HG02885 (cell line): Measurements from ENCODE around the gene PTGES3.
"Not testable (repeated sequence)": the region's sequence is repeated elsewhere in the genome, so short reads cannot be mapped to it uniquely, and the experiment has no call there.

Experiments used
- ATAC-seq: cut with Tn5 transposase; IDR thresholded peaks from one replicate; pipeline ENCODE4 v1.9.1; 2021; ENCODE audit warnings: mild to moderate bottlenecking; ENCODE audit not compliant: unreplicated experiment, poor library complexity

The PTGES3 gene

GRCh38 chr12:56658921-56659320 lies 29.2 kb downstream of the PTGES3 start:
- ATAC-seq, result no peak

GRCh38 chr12:56657416-56658379 lies 30.4 kb downstream of the PTGES3 start:
- no peak for ATAC-seq

- ATAC-seq, result not testable (repeated sequence)
Measured at GRCh38 chr12:56653781-56654180, 34.3 kb downstream of the PTGES3 start.

- not testable (repeated sequence) for ATAC-seq
Measured at GRCh38 chr12:56648023-56648422, 40.1 kb downstream of the PTGES3 start.

DNA sequence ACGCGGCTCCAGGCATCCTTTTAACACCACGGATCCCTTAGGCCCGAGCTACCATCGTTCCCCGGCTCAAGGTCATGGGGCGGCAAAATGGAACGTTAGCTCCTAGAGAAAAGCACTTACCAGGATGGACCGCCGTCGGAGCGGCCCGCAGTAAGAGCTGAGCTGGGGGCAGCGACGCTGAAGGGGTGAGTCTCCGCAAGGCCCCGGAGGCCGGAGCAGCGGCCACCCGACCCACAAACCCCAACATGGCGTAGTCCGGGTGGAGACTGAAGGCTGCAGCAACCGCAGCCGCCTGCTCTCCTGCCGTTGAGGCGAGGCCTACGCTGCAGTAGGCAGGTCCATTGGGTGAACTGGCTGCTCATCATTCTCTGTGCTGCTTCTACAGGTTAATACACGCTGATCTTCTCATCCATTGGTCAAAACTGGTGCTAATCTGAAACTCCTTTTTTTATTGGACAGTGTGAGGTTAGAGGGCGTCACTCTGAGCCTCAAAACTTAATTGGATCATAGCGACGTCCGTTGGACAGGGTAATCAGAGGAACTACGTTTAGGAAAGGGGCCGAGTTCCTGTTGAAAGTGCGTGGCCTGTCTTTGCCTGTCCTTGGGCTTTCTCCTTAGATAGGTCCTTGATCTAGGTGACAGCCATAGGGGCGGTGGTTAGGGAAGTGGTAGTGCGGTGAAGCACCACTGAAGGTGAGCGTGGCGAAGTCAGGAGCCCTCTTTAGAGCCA lies 42.2 kb downstream of the PTGES3 start, which contains the start of gene ATP5F1B:
ATP5F1B (minus strand) TSS at position 268 of the 730 bp plus-strand sequence; CDS start at position 247, 21 bp downstream.
- peak; percentile 98 for ATAC-seq

DNA sequence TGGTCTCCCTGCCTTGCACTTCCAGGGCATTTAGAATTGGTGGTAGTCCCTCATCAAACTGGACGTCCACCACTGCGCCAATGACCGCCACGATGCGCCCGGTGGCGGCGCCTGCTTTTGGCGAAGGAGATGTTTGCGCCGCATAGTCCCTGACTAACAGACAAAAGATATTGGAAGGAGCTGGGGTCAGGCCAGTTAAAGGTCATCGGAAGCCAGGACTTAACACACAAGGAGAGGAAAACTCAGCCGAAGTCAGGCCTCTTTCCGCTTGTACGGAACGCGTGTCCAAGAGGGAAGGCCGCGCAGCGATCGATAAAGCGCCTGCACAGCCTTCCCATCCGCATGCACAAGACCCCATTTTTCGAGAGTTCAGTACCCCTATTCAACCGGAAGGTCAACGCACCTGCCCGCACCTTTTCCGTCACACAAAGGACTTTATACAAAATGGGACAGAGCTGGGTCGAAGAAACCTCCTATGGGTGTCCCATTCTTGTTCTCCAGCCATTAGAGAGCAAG lies 42.8 kb downstream of the PTGES3 start:
- ATAC-seq, result no peak

GRCh38 chr12:56644654-56645053 lies 43.4 kb downstream of the PTGES3 start:
- ATAC-seq, result no peak

GRCh38 chr12:56641219-56641618 lies 46.9 kb downstream of the PTGES3 start:
- ATAC-seq, result no peak

DNA sequence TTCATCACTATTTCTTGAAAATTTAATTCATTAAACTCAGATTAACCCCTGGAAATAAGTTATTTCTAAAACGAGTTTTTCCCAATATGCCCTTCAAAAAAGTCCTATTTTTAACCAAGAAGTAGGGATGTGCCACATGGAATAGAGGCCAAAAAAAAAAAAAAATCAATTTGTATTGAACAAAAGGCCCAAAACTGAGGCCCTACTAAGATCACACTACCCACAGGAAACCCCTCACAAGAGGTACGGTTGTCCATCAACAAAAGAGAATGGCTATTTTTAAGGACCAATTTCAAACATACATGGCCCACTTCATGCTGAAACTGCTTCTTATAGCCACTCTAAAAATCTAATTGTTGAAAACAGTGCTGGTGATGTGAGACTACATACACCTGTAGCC lies 50.5 kb downstream of the PTGES3 start:
- no peak for ATAC-seq

- ATAC-seq, result peak; percentile 61
Measured at GRCh38 chr12:56636675-56637540, 51.2 kb downstream of the PTGES3 start.

DNA sequence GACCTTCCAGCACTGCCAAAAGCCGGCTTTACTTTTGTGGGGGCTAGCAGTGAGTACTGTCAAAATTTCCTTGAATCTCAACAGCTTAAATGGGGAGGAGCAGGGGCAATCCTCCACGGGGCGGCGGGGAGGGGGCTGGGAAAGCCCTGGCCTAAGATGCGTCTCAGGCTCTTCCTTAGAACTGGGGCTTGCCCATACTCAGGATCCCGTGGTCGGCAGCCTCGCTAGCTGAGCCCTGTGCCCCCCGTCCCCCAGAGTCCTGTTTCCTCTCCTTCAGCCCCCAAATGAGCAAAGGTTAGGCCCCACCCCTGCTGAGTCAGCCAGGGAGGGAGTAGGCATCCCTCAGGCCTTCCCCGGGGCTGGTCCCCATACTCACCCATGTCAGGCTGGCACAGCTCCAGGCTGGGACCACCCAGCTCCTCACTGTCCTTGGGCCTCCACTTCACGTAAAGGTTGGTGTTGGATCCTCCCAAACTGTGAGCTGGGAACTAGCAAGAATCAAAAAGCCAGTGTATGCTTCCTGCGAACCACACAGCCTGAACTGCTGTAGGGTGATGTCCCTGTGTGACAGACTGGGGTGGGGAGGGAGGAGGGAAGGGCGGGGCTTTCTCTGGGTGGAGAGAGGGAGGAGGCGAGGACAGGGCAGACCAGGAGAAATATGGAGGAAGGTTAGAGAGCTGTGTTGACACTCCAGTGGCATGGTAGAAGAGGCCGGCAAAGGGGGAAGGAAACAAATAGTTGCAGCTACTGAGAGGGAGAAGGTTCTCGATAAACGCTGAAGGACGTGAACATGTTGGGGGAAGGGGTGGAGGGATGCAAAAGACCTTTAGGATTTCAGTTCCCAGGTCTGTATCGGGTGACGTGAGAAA lies 52.0 kb downstream of the PTGES3 start:
- ATAC-seq, result peak; percentile 51

DNA sequence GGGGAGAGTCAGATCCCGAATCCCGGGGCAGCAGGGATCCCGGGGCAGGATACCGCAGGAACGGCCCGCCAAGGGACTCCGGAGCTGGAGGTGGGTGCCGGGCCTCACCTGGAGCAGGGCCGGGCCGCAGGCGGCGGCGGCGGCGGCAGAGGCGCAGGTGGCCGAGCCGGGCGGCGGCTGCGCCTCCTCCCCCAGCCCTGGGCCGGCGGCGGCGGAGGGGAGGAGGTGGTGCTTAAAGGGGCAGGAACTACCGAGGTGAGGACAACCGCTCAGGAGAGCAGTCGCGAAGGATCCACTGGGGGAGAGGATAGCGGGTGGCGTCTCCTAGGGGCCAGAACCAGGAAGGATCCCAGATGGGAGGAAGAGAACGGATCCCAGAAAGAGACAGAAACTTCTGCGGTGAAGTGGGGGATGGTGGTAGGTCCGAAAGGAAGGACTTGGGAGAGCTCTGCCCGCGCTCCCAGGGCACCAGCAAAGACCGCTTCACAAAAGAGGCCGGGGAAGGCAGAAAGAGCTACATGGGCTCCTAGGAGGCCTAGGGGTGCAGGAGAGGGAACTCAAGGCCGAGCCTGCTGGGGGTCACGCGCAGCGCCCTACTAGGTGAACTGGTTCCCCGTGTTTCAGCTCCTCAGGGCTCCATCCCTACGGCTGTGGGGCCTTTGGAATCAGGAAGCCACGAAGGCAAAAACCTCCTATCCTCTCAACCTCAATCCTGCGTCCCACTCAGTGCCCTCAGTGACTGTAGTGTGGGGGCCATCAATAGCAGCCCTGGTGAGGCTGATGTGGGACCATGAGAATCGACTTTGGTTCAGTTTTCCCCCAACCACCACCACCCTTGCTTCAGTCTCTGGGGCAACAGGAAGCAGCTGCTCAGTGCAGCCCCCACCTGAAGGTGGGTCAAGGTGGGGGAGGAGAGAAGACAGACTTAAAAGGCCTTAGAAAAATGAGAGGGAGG lies 53.0 kb downstream of the PTGES3 start:
- ATAC-seq, result peak; percentile 23

DNA sequence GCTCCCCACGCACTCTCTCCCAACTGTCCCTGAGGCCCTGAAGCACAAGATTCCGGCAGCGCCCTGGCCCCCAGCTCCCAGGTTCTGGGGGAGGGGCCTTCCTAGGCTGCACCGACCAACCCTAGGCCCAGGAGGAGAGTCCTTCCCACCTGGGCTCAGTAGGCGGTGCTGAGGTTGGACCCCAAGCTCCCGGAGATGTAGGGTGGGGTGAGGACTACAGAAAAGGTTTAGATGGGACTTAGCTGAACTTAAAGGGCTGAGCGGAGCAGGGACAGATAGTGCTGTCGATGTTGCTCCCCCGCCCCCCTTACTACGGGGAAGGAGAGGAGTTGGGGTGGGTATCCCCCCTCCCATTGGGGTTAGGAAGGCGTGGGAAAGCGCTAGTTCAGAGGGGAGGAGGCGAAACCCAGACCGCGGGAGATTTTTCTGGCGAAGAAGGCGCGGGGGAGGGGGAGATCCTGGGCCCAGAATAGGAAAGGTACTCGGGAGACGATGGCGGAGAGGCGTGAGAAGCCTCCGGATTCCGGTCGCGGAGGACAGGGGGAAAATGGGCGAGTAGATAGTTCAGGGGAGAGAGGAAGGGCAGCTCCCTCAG lies 53.7 kb downstream of the PTGES3 start:
- no peak for ATAC-seq

GRCh38 chr12:56633468-56634241 lies 54.4 kb downstream of the PTGES3 start:
- no peak for ATAC-seq

GRCh38 chr12:56632701-56633467 lies 55.2 kb downstream of the PTGES3 start:
- no peak for ATAC-seq
